ENCODE data around the gene DMRTB1. TPM values are rescaled to one million over a fixed set of nuclear protein-coding genes. Genes with fewer than 3 reads are reported as not detected.
A peak's percentile ranks its signal among the peaks of the same experiment; 100 is the strongest.

Gene DMRTB1
- total and polyA plus RNA-seq, 7 donors = not detected

DNA sequence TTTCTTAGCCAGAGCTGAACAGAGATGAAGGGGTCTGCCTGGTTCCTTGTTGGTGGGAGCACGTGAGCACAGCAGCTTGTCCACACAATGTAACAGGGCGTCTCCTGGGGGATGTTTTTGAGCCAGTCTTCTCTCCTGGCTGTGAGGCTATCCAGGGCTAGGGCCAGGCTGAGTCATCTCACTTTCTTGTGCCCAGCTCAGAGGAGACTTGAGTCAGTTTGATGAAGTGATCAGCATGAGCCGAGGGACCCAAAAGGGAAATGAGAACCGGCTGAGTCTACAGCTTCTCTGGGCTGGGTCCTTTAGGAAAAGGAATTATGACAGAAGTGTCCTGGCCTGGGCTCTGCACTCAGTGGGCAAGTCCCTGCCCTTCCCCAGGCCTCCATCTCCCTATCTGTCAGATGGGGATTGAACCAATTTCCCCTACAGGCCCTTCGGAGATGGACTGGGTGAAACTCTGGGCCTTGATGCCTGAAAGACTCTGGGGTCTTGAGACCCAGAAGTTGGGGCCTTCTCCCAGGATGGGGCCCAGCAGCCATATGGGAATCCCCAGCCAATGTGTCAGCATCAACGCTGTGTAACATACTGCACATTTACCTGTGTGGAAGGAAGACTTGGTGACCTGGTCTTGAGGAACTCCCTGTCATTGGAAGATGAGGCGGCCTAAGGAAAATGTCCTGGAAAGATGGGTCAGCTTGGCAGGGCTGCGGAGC lies 36.6 kb downstream of the DMRTB1 start:
- Histone ChIP-seq H3K27me3 (ENCODE audit: insufficient read depth in 3 of 3, low read length in 2 of 3) (peaks cover 0 to 17% (median 0%) of the 10 kb centered on the region in 3 donors), H3K4me1 (no peaks in the 10 kb centered on the region), H3K9me3 (no peaks in the 10 kb centered on the region), H3K36me3 (ENCODE audit: insufficient read depth in 1 of 2, low read depth in 1 of 2) (no peaks in the 10 kb centered on the region), H3K4me3 (no peak overlapping the region), H3K27ac (no peak overlapping the region)
- intact Hi-C loops (cut with DNase I) = no loop called here
- DNase-seq (no peak), ATAC-seq (no peak)
- WGBS, 3 donors = 94 to 97% (median 95%) methylated on average over 8 of the region's 8 CpGs
- TF ChIP-seq, protein P1, sequence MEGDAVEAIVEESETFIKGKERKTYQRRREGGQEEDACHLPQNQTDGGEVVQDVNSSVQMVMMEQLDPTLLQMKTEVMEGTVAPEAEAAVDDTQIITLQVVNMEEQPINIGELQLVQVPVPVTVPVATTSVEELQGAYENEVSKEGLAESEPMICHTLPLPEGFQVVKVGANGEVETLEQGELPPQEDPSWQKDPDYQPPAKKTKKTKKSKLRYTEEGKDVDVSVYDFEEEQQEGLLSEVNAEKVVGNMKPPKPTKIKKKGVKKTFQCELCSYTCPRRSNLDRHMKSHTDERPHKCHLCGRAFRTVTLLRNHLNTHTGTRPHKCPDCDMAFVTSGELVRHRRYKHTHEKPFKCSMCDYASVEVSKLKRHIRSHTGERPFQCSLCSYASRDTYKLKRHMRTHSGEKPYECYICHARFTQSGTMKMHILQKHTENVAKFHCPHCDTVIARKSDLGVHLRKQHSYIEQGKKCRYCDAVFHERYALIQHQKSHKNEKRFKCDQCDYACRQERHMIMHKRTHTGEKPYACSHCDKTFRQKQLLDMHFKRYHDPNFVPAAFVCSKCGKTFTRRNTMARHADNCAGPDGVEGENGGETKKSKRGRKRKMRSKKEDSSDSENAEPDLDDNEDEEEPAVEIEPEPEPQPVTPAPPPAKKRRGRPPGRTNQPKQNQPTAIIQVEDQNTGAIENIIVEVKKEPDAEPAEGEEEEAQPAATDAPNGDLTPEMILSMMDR (IDR thresholded peaks at IDR 0.05) = no peak

DNA sequence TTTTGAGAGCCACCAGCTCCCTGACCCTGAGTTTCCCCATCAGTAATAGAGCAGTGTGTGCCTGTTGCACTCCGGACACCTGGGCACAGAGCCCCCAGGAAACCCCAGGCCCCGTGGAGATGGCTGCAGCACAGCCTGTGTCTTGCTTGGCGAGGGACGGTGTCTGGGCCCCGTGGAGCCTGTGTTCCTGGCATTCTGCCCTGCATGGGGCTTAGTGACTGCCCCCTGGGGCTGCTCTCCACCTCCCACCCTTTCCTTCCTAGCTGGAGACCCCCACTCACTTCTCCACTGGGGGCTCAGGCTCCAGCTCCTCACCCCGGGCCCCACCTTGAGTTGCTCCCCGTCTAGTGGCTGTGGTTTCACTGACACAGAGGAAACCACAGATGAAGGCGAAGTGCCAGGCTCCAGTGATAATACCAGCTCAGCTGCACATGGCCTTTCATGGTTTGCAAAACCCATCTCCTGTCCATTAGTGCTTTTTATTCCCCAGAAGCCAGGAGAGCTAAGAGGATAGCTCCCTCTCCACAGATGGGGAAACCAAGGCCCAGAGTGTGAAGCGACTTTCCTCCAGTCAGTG lies 39.4 kb downstream of the DMRTB1 start:
- H3K27me3 ChIP-seq (ENCODE audit: insufficient read depth in 3 of 3, low read length in 2 of 3) = peaks cover 0 to 12% (median 4%) of the 10 kb centered on the region in 3 donors

DNA sequence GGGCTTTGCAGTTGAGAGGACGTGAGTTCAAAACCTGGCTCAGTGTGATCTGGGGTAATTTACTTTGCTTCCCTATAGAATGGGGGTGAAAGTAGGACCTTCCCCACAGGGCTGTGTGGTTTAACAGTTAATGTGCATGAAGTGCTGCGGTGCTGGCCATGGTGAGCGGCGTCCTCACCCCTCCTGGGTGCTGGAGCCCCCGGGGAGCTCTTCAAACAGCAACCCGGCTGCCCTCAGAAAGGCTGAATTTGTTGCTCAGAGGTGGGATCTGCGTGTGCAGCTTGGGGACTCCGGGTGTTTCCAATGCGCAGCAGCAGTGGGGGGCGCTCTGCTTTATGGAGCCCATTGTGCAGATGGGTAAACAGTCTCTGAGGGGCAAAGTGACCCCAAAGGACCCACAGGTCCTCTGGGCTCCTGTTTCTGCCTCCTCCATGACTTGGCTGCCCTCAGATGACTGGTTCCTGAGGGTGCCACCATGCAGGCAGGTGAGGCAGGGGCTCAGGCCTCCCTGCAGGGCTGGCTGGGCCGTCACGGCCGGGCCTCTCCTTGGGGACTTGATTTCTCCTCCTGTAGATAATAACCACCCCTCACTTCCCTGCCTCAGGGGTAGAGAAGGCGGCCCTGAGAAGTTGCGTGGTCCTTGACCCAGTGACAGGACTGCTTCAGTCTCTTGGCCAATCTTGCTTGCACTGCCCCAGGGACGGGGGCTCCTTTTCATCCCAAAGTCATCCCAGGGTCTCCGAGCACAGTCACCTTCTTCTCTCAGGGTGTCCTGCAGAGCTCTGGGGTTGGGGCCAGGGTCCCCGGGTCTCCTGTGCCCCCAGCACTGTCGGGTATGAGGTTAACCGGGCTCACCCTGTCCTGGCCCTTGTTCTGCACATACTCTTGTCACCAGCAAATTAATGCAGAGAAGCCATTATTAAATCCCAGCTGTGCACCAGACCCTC lies 40.3 kb downstream of the DMRTB1 start:
- Histone ChIP-seq H3K36me3 (ENCODE audit: insufficient read depth in 1 of 2, low read depth in 1 of 2) (no peaks in the 10 kb centered on the region), H3K4me1 (no peaks in the 10 kb centered on the region), H3K27me3 (ENCODE audit: insufficient read depth in 3 of 3, low read length in 2 of 3) (peaks cover 0 to 12% (median 4%) of the 10 kb centered on the region in 3 donors), H3K9me3 (no peaks in the 10 kb centered on the region), H3K27ac (no peak overlapping the region), H3K4me3 (no peak overlapping the region)
- no peak for ATAC-seq
- 83 to 90% (median 87%) methylated on average over 20 of the region's 20 CpGs for WGBS, 3 donors
- DNase-seq = peak in 1 of 2 donors; percentile 32
- intact Hi-C loops (cut with DNase I) = no loop called here
- TF ChIP-seq, protein P1 (IDR thresholded peaks at IDR 0.05) = no peak

More for the DNA sequence above, 39.4 kb downstream of the DMRTB1 start:
- no peaks in the 10 kb centered on the region for H3K36me3 ChIP-seq (ENCODE audit: insufficient read depth in 1 of 2, low read depth in 1 of 2)
- peak in 1 of 2 donors; percentile 52 for DNase-seq
- ATAC-seq = no peak
- intact Hi-C loops (cut with DNase I) = no loop called here
- TF ChIP-seq, protein P1 (IDR thresholded peaks at IDR 0.05) = no peak
- no peak overlapping the region for H3K4me3 ChIP-seq
- H3K9me3 ChIP-seq = no peaks in the 10 kb centered on the region
- no peak overlapping the region for H3K27ac ChIP-seq
- 46 to 67% (median 51%) methylated on average over 9 of the region's 9 CpGs for WGBS, 3 donors
- no peaks in the 10 kb centered on the region for H3K4me1 ChIP-seq

DNA sequence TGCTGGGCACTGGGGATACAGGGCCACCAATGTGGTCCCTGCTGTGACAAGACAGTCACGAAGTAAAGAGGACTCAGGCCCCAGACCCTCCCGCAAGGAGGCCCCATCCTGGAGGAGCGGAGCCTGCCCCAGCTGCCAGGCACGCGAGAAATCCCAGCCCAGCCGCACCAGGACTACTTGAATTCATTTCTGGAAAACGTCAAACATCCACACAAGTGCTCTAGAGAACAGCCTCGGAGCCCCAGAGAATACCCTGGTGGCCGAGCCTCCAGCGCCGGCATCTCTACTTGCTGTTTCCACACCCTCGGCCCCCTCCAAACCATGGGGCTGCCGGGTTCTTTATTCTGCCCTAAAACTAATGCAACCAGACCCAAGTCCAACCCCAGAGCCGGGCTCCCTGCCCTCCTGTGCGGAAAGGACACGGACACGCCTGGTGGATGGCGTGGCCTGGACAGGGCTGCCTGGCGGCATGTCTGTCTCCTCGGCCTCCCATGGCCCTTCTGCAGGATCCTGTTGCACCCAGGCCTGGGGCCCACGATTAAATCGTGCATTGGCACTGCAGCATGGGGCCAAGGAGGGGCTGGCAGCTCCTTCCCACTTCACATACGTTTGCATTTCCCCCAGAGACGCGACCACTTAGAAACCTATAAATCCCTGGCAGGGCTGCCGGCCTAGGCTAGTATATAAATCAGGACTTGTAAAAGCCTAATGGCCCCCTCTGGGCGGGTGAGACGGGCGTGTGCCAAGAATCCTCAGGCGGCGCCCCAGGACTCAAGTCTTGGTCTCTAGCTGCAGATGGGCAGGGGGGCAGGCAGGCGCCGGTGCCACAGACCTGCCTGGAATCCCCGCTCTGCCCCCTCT lies 41.2 kb downstream of the DMRTB1 start:
- 71 to 77% (median 72%) methylated on average over 33 to 34 of the region's 34 CpGs for WGBS, 3 donors
- H3K4me1 ChIP-seq = no peaks in the 10 kb centered on the region
- no peak for ATAC-seq
- intact Hi-C loops (cut with DNase I) = no loop called here
- TF ChIP-seq, protein P1 (IDR thresholded peaks at IDR 0.05) = no peak
- H3K27me3 ChIP-seq (ENCODE audit: insufficient read depth in 3 of 3, low read length in 2 of 3) = peaks cover 0 to 12% (median 4%) of the 10 kb centered on the region in 3 donors
- H3K36me3 ChIP-seq (ENCODE audit: insufficient read depth in 1 of 2, low read depth in 1 of 2) = no peaks in the 10 kb centered on the region
- no peak overlapping the region for H3K4me3 ChIP-seq
- H3K27ac ChIP-seq = no peak overlapping the region
- peak in 1 of 2 donors; percentile 47 for DNase-seq
- H3K9me3 ChIP-seq = no peaks in the 10 kb centered on the region
